Natural killer cell (primary cell): ENCODE results near the gene TTBK1. TPM values are rescaled to one million over a fixed set of nuclear protein-coding genes. Genes with fewer than 3 reads are reported as not detected.

Experiments used
- ATAC-seq, 3 donors: fragments of 150-1000 bp in 2 of 3; fragments of 200-7000 bp in 1 of 3; cut with Tn5 transposase; 1 replicate in 1 of 3; 2 replicates in 2 of 3; pipeline ENCODE4 v1.10.0; 2021; ENCODE audit warnings: mild to moderate bottlenecking in 2 of 3, moderate library complexity in 2 of 3
- DNase-seq, 2 donors: peaks; one replicate each; pipeline versions ENCODE4 v3.0.0 to v3.0.0-alpha.2; 2013 to 2021; ENCODE audit warnings: mixed read lengths in 1 of 2
- H3K27ac ChIP-seq: one replicate; pipeline ENCODE4 v1.5.1; 2013; ENCODE audit warnings: mild to moderate bottlenecking, low read length
- H3K27me3 ChIP-seq: one replicate; pipeline ENCODE4 v1.6.1; 2013; ENCODE audit warnings: low read length; ENCODE audit not compliant: control insufficient read depth, insufficient read depth
- H3K36me3 ChIP-seq: one replicate; pipeline ENCODE4 v1.6.1; 2013; ENCODE audit warnings: low read length; ENCODE audit not compliant: control insufficient read depth, insufficient read depth
- H3K4me1 ChIP-seq: one replicate; pipeline ENCODE4 v1.6.1; 2013; ENCODE audit warnings: low read length; ENCODE audit not compliant: control insufficient read depth, insufficient read depth
- H3K4me3 ChIP-seq: one replicate; pipeline ENCODE4 v1.5.1; 2013; ENCODE audit warnings: low read length
- H3K9me3 ChIP-seq: one replicate; pipeline ENCODE4 v1.6.1; 2013; ENCODE audit warnings: low read length; ENCODE audit not compliant: control insufficient read depth, insufficient read depth
- H3K27ac Mint-ChIP-seq, 2 donors: one replicate each; pipeline ENCODE4 v1.8.0; 2022; ENCODE audit warnings: mild to moderate bottlenecking in 2 of 2, mixed read lengths in 2 of 2, moderate library complexity in 1 of 2
- H3K27me3 Mint-ChIP-seq, 2 donors: one replicate each; pipeline ENCODE4 v1.8.0; 2022; ENCODE audit warnings: low read depth in 2 of 2, mixed read lengths in 2 of 2
- H3K36me3 Mint-ChIP-seq: one replicate; pipeline ENCODE4 v1.8.0; 2022; ENCODE audit warnings: mixed read lengths
- H3K4me1 Mint-ChIP-seq, 2 donors: one replicate each; pipeline ENCODE4 v1.8.0; 2022; ENCODE audit warnings: mixed read lengths in 2 of 2
- H3K4me3 Mint-ChIP-seq: one replicate; pipeline ENCODE4 v1.8.0; 2022; ENCODE audit warnings: mild to moderate bottlenecking, moderate library complexity, mixed read lengths
- H3K9me3 Mint-ChIP-seq, 2 donors: one replicate each; pipeline ENCODE4 v1.8.0; 2022; ENCODE audit warnings: mixed read lengths in 2 of 2
- whole genome bisulfite sequencing: methylation state at CpG from one replicate; pipeline ENCODE4 v1.1.7; 2013; ENCODE audit warnings: missing lambda C conversion rate; ENCODE audit not compliant: insufficient coverage; 5-methylcytosine and 5-hydroxymethylcytosine counted together
- intact Hi-C: fragments of 100-400 bp; cut with micrococcal nuclease; formaldehyde crosslinking; loops from one replicate; pipeline ENCODE4 v1.14.2; 2022
- total RNA-seq, 4 donors: library from RNA; stranded (reverse); fragments of 120-200 nt in 1 of 4; gene quantifications; one replicate each; pipeline versions ENCODE4 v1.2.3 to v1.2.4, GENCODE V29; 2013 to 2022
- TF ChIP-seq, protein P1 (sequence below): fragments of 200-600 bp; IDR thresholded peaks from one replicate; pipeline ENCODE4 v1.8.0; 2022; ENCODE audit warnings: antibody characterized with exemption

The TTBK1 gene
- total RNA-seq, 3 donors from 2014 or later (not counting 1 experiment from before 2014, with no cell fraction given) = 0.07 TPM; not detected in 2

DNA sequence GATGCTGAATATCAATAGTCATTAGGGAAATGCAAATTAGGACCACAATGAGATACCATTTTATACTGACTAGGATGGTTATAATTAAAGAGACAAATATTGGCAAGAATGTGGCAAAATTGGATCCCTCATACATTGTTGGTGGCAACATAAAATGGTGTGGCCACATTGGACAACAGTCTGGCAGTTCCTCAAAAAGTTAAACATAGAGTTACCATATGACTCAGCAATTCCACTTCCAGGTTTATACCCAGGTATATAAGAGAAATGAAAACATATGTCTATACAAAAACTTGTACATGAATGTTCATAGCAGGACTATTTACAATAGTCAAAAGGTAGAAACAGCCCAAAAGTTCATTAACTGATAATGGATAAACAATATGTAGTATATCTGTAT lies 67.3 kb downstream of the TTBK1 start:
- no peak overlapping the region for H3K27ac Mint-ChIP-seq

DNA sequence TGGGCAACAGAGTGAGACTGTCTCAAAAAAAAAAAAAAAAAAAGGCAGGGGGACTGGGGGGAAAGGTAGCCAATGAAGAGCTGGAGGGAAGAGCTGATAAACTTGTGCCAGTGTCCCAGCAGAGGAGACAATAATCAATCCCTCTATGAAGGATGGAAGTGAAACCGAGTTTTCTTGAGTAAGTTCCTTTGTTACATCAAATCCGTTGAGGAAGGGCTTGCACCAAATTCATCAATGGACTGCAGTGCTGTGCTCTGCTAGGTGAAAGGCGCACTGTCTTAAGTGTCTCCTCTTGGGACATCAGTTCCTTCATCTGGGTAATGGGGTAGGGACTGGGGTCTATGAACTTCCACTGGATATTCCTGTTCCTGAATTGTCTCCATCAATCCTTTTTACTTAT lies 68.4 kb downstream of the TTBK1 start:
- Mint-ChIP-seq H3K27ac (no peak overlapping the region), H3K9me3 (no peaks in the 10 kb centered on the region), H3K36me3 (no peaks in the 10 kb centered on the region), H3K27me3 (peaks cover 3 to 9% of the 10 kb centered on the region in 2 donors), H3K4me3 (no peak overlapping the region), H3K4me1 (peaks cover 0 to 9% of the 10 kb centered on the region in 2 donors)
- H3K27ac ChIP-seq = no peak overlapping the region
- H3K9me3 ChIP-seq = no peaks in the 10 kb centered on the region
- DNase-seq (no peak), ATAC-seq (no peak)
- H3K36me3 ChIP-seq = no peaks in the 10 kb centered on the region
- intact Hi-C loops = no loop called here
- no peaks in the 10 kb centered on the region for H3K27me3 ChIP-seq
- TF ChIP-seq, protein P1, sequence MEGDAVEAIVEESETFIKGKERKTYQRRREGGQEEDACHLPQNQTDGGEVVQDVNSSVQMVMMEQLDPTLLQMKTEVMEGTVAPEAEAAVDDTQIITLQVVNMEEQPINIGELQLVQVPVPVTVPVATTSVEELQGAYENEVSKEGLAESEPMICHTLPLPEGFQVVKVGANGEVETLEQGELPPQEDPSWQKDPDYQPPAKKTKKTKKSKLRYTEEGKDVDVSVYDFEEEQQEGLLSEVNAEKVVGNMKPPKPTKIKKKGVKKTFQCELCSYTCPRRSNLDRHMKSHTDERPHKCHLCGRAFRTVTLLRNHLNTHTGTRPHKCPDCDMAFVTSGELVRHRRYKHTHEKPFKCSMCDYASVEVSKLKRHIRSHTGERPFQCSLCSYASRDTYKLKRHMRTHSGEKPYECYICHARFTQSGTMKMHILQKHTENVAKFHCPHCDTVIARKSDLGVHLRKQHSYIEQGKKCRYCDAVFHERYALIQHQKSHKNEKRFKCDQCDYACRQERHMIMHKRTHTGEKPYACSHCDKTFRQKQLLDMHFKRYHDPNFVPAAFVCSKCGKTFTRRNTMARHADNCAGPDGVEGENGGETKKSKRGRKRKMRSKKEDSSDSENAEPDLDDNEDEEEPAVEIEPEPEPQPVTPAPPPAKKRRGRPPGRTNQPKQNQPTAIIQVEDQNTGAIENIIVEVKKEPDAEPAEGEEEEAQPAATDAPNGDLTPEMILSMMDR = no peak
- WGBS = 85% methylated on average over 3 of the region's 3 CpGs
- peaks cover 13% of the 10 kb centered on the region for H3K4me1 ChIP-seq
- no peak overlapping the region for H3K4me3 ChIP-seq

More for the DNA sequence above, 67.3 kb downstream of the TTBK1 start:
- H3K4me1 Mint-ChIP-seq = peaks cover 0 to 9% of the 10 kb centered on the region in 2 donors
- H3K36me3 Mint-ChIP-seq = no peaks in the 10 kb centered on the region
- DNase-seq (no peak), ATAC-seq (no peak)
- no peak overlapping the region for H3K27ac ChIP-seq
- peaks cover 13% of the 10 kb centered on the region for H3K4me1 ChIP-seq
- H3K27me3 Mint-ChIP-seq = peaks cover 3 to 9% of the 10 kb centered on the region in 2 donors
- H3K9me3 Mint-ChIP-seq = no peaks in the 10 kb centered on the region
- intact Hi-C loops = no loop called here
- no peak overlapping the region for H3K4me3 Mint-ChIP-seq
- no peaks in the 10 kb centered on the region for H3K36me3 ChIP-seq
- TF ChIP-seq, protein P1 = no peak
- H3K9me3 ChIP-seq = no peaks in the 10 kb centered on the region
- no peaks in the 10 kb centered on the region for H3K27me3 ChIP-seq
- H3K4me3 ChIP-seq = no peak overlapping the region

GRCh38 chr6:43313813-43314212 lies 70.5 kb downstream of the TTBK1 start:
- Histone ChIP-seq H3K4me3 (no peak overlapping the region), H3K4me1 (peaks cover 3% of the 10 kb centered on the region), H3K36me3 (no peaks in the 10 kb centered on the region), H3K9me3 (no peaks in the 10 kb centered on the region), H3K27me3 (no peaks in the 10 kb centered on the region), H3K27ac (no peak overlapping the region)
- TF ChIP-seq, protein P1 = no peak
- no peak overlapping the region for H3K4me3 Mint-ChIP-seq
- no peak overlapping the region for H3K27ac Mint-ChIP-seq
- ATAC-seq (no peak), DNase-seq (no peak)
- H3K4me1 Mint-ChIP-seq = peaks cover 0 to 1% of the 10 kb centered on the region in 2 donors
- intact Hi-C loops = no loop called here
- WGBS = no CpG with 5 or more reads among the region's 1 CpG
- no peaks in the 10 kb centered on the region for H3K9me3 Mint-ChIP-seq
- peaks cover 0 to 9% of the 10 kb centered on the region in 2 donors for H3K27me3 Mint-ChIP-seq
- H3K36me3 Mint-ChIP-seq = no peaks in the 10 kb centered on the region

DNA sequence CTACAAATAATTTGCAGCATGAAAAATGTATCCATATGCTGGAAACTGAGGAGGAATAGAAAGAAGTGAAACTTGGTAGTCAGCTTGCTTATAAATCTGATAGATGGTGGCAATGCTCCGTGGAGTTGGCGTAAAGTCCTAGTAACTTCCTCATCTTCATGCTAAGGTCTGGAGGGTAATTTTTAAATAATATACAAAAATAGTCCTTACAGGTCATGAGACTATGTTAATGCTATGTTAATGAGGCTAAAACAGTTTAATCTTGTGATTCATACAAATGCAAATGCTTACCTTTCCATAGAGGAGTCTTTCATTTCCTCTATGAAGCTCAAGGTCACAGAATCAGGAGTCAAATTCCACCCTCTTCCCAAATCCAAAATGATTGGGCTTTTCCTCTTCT lies 74.7 kb downstream of the TTBK1 start:
- Mint-ChIP-seq H3K27me3 (no peaks in the 10 kb centered on the region), H3K36me3 (no peaks in the 10 kb centered on the region), H3K4me3 (no peak overlapping the region), H3K27ac (no peak overlapping the region), H3K4me1 (no peaks in the 10 kb centered on the region), H3K9me3 (no peaks in the 10 kb centered on the region)
- no peaks in the 10 kb centered on the region for H3K36me3 ChIP-seq
- no peak for ATAC-seq
- H3K4me3 ChIP-seq = no peak overlapping the region
- intact Hi-C loops = no loop called here
- DNase-seq = no peak
- H3K4me1 ChIP-seq = no peaks in the 10 kb centered on the region
- no CpG with 5 or more reads among the region's 2 CpGs for WGBS
- no peaks in the 10 kb centered on the region for H3K27me3 ChIP-seq
- TF ChIP-seq, protein P1 = no peak
- no peaks in the 10 kb centered on the region for H3K9me3 ChIP-seq
- H3K27ac ChIP-seq = peak overlapping the region; percentile 17
